SU-DHL-6 (cell line): ENCODE measurements around the gene NPR3.

Experiments
- CTCF ChIP-seq: fragments of 200-600 bp; sonication (generic); IDR thresholded peaks from one replicate; pipeline ENCODE4 v1.5.1; 2017; ENCODE audit warnings: antibody characterized with exemption, mild to moderate bottlenecking, low read length, moderate library complexity; ENCODE audit not compliant: insufficient read depth, poor library complexity, severe bottlenecking
- EZH2phosphoT487 ChIP-seq: fragments of 200-600 bp; sonication (generic), shearing (Covaris generic); conservative IDR thresholded peaks from 2 replicates; pipeline ENCODE4 v1.6.1; 2018; ENCODE audit warnings: mild to moderate bottlenecking, antibody characterized with exemption, low read length, moderate library complexity, mixed read lengths

GRCh38 chr5:32786311-32786710 lies 75.2 kb downstream of the NPR3 start:
- TF ChIP-seq CTCF (no peak), EZH2phosphoT487 (no peak)
